Fibroblast of peridontal ligament (primary cell): Measurements from ENCODE around the gene LHX1.

Experiments used
- DNase-seq: peaks from one replicate; pipeline ENCODE4 v3.0.0-alpha.2; 2010; ENCODE audit errors: extremely low read depth

LHX1 gene

GRCh38 chr17:36939052-36939801, 2.0 kb downstream of the LHX1 start:
- no peak for DNase-seq

GRCh38 chr17:36939802-36940312, 2.6 kb downstream of the LHX1 start:
- DNase-seq = no peak

- no peak for DNase-seq
These were observed 3.3 kb downstream of the LHX1 start for GRCh38 chr17:36940313-36941264.

- DNase-seq = no peak
These were observed 4.2 kb downstream of the LHX1 start for GRCh38 chr17:36941265-36942010.

- DNase-seq = no peak
These were observed 4.8 kb downstream of the LHX1 start for GRCh38 chr17:36942019-36942599.

GRCh38 chr17:36942631-36943125, 5.4 kb downstream of the LHX1 start:
- DNase-seq = no peak

- DNase-seq = peak; percentile 10
These were observed 6.2 kb downstream of the LHX1 start for GRCh38 chr17:36943250-36944191.

- no peak for DNase-seq
These were observed 7.3 kb downstream of the LHX1 start for GRCh38 chr17:36944553-36944952.

- DNase-seq = no peak
These were observed 7.9 kb downstream of the LHX1 start for GRCh38 chr17:36945140-36945539.

- no peak for DNase-seq
These were observed 8.9 kb downstream of the LHX1 start for GRCh38 chr17:36945959-36946725.

- DNase-seq = no peak
These were observed 9.4 kb downstream of the LHX1 start for GRCh38 chr17:36946726-36947091.

- no peak for DNase-seq
These were observed 10.8 kb downstream of the LHX1 start for GRCh38 chr17:36947922-36948716.

- DNase-seq = peak; percentile 92
These were observed 11.6 kb downstream of the LHX1 start, which contains the start of gene AATF for GRCh38 chr17:36948717-36949460. Gene AATF (plus strand): TSS chr17:36948954. CDS start chr17:36949126, 172 bp downstream.

- DNase-seq = peak; percentile 57
These were observed 12.2 kb downstream of the LHX1 start for GRCh38 chr17:36949461-36949927.

GRCh38 chr17:36950027-36950426, 12.8 kb downstream of the LHX1 start:
- no peak for DNase-seq

GRCh38 chr17:36951084-36951789, 14.0 kb downstream of the LHX1 start:
- no peak for DNase-seq

GRCh38 chr17:36971508-36971907, 34.2 kb downstream of the LHX1 start:
- DNase-seq = no peak
